Retinal pigment epithelial cell (primary cell): ENCODE measurements around the gene PARD3.
A peak's percentile ranks its signal among the peaks of the same experiment; 100 is the strongest.

Experiments used
- DNase-seq: peaks from one replicate; pipeline ENCODE4 v3.0.0-alpha.2; 2010; ENCODE audit warnings: low read depth
- H3K4me3 ChIP-seq: 2 replicates; pipeline ENCODE4 v1.5.1; 2011; ENCODE audit warnings: mild to moderate bottlenecking, low read length, control low read depth, moderate library complexity
- TF ChIP-seq, protein P1 (sequence below): conservative IDR thresholded peaks from 2 replicates; pipeline ENCODE4 v1.5.1; 2011; ENCODE audit warnings: low read depth, low read length, control low read depth, inconsistent platforms

Gene PARD3

DNA sequence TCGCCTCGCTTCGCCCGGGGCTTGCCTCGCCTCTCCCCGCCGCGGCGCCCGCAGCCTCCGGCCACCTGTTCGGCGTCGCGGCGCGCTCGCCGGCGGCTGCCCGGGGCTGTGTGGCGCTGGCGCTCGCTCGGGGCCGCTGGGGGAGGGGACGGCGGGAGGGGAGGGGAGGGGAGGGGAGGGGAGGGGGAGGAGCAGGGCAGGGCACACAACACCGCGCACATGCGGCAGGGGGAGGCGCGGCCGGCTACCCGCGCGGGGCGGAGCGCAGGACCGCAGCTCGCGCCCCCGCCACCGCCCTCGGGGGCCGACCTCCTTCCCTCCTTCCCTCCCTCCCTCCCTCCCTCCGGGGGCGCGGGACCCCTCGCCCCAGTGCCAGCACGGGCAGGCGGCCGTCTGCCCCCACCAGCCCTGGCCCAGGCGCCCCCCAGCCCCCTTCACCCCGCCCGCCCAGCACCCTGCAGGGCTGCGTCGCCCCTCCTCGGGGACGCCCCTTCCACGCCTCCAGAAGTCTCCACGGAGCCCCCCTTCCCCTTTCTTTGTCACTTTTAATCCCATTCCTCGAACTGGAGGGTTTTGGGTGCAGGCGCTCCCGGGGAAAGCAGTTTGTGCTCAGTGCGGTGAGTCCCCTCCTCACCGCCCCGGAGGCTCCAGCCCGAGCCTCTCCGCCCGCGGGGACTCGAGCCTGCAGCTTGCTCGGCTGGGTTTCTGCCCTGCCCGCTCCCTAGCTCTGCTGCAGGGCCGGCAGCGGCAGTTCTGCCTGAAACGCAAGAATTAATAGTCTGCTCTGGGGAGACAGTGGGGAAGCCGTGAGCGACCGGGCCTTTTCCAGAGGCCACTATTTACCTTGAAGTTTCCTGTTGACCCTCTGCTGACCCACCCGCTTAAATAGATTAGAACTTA is at the start of gene PARD3:
Gene PARD3, minus strand, starts transcription at position 112 of the 900 bp plus-strand sequence. CDS start 301 bp downstream, outside the sequence.
- TF ChIP-seq, protein P1, sequence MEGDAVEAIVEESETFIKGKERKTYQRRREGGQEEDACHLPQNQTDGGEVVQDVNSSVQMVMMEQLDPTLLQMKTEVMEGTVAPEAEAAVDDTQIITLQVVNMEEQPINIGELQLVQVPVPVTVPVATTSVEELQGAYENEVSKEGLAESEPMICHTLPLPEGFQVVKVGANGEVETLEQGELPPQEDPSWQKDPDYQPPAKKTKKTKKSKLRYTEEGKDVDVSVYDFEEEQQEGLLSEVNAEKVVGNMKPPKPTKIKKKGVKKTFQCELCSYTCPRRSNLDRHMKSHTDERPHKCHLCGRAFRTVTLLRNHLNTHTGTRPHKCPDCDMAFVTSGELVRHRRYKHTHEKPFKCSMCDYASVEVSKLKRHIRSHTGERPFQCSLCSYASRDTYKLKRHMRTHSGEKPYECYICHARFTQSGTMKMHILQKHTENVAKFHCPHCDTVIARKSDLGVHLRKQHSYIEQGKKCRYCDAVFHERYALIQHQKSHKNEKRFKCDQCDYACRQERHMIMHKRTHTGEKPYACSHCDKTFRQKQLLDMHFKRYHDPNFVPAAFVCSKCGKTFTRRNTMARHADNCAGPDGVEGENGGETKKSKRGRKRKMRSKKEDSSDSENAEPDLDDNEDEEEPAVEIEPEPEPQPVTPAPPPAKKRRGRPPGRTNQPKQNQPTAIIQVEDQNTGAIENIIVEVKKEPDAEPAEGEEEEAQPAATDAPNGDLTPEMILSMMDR: no peak
- no peak for DNase-seq
- H3K4me3 ChIP-seq: peak within 1 kb of the TSS; percentile 76

DNA sequence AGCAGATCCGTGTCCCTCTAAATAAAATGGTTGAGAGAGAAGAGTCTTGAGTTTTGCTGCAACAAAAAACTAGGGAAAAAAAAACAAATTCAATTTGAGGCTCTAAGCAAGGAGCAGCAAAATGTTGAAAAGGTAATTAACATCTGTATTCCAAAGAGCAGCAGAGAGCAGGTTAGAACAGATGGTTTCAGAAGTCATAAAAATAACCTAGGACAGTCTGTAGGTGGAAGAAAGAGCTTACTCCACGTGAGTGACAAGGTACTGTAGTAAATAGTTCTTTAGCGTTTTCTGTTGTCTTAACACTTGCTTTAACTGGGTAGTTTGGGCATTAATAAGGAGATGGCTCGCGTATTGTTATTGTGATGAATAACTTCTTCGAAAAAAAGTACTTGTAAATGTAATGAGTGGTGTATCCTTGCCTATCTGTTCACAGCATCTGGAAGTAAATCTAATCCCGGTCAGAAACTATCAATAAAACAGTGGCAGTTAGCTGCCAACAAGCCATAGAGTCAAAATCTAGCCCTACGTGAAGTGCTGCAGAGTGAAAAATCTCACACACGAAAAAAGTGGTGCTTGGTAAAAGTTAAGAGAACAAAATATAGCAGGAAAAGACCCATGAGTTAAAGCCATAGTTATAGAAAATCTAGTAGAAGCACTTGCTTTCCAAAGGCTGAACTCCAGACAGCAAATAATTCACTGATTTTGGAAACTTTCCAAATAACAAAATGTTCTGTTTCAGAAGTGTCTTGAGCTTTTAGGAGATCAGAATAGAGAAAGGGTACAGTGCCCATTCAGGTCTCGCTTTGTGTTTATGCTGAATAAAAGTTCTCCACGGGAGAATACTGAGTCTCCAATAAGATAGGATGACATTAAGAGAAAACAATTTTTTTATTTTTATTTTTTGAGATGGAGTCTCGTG is 49.3 kb upstream of the PARD3 start:
- TF ChIP-seq, protein P1: no peak
- H3K4me3 ChIP-seq: no peak overlapping the region
- DNase-seq: no peak

DNA sequence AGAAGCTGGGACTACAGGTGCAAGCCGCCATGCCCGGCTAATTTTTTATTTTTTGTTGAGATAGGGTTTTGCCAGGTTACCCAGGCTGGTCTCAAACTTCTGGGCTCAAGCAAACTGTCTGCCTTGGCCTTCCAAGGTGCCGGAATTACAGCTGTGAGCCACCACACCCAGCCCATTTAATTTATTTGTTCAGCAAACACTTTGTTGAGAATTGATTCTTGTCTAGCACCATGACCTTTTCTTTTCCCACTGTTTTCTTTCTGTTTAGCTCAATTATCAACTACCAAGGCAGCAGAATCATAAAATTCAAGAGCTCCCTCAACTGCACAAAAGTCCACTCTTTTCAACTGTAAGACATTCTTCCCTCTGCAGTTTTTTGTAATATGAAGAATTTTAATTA is 47.8 kb upstream of the PARD3 start:
- H3K4me3 ChIP-seq: no peak overlapping the region
- TF ChIP-seq, protein P1: no peak
- no peak for DNase-seq

DNA sequence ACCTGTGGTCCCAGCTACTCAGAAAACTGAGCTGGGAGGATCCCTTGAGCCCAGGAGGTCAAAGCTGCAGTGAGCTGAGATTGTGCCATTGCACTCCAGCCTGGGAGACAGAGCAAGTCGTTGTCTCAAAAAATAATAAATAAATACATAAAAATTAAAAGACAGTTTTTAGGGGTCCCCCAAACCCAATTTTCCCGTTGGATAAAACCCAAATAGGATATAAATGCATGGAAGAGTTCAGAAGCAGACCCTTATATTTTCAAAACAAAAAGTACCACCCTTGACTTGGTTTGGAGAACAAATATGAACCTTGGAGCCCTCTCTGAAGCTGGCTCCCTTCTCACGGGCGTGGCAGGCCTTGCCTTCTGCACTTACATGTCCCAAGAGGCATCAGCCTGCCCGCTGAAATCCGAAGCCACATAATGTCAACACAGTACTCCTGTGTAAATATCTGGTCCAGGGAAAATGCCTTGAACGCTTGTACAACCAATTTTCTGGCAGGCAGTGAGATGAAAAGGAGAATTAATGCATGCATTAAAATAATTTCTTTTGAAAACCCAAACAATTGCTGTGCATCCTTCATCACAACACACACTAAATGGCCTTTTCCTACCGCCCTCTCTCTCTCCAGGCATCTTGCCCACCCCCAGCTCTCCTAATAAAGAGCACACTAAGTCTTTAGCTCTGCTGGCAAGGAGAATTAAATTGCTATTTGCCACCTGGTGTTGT is 46.4 kb upstream of the PARD3 start:
- no peak for DNase-seq
- H3K4me3 ChIP-seq: no peak overlapping the region
- TF ChIP-seq, protein P1: no peak

DNA sequence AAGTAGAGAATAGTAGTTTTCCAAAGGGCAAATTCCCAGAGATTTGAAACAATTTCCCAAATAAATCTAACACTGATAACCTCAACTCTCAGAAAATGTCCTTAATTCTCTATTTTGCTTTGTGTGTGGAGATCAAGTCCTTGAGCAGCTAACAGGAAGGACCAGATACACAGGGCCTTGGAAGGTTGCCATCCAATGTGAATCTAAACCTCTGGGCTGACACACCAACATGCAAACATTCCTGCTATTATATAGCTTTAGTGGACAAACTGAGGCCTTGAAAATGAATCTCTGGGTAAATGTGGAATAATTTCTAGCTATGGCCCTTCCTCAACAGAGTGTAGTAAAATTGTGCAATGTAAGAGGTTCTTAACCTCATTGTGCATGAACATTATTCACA is 44.1 kb upstream of the PARD3 start:
- no peak for DNase-seq
- H3K4me3 ChIP-seq: no peak overlapping the region
- TF ChIP-seq, protein P1: no peak

DNA sequence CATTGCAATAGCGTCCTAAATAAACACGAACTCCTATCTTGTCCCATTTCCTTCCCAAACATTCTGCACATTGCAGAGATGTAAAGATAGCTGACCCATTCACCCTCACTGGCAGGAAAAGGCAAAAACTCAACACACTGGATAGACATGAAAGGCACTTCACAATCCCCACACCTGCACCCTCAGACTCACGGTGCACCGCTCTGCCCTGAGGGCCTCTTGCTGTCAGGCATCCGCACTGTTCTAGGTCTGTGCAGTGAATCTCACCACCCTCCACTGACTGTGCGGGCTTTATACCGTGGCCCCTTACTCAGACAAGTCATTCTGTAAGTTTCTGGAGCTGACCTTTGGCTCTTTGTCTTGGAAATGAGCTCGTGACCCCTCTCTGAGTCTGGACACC is 42.9 kb upstream of the PARD3 start:
- DNase-seq: no peak
- TF ChIP-seq, protein P1: no peak
- H3K4me3 ChIP-seq: no peak overlapping the region
